T-helper 1 cell treated with Interleukin-12 subunit alpha and Interleukin-12 subunit beta and Interleukin-4 antibody, amounts not matched to agents 30 μg/mL and 1 μg/mL, for 36 hours (primary cell): ENCODE measurements around the gene TMC2.
A peak's percentile ranks its signal among the peaks of the same experiment; 100 is the strongest.
"Not testable (repeated sequence)": the region's sequence is repeated elsewhere in the genome, so short reads cannot be mapped to it uniquely, and the experiment has no call there.

Experiments
- H3K27ac Mint-ChIP-seq: one replicate; pipeline ENCODE4 v1.8.0; 2021; ENCODE audit warnings: mild to moderate bottlenecking, mixed read lengths
- H3K27me3 Mint-ChIP-seq: one replicate; pipeline ENCODE4 v1.8.0; 2021; ENCODE audit warnings: low read depth, mixed read lengths
- H3K36me3 Mint-ChIP-seq: one replicate; pipeline ENCODE4 v1.8.0; 2021; ENCODE audit warnings: low read depth, mixed read lengths
- H3K4me1 Mint-ChIP-seq: one replicate; pipeline ENCODE4 v1.8.0; 2021; ENCODE audit warnings: low read depth, mixed read lengths
- H3K4me3 Mint-ChIP-seq: one replicate; pipeline ENCODE4 v1.8.0; 2021; ENCODE audit warnings: mild to moderate bottlenecking, moderate library complexity, mixed read lengths
- H3K9me3 Mint-ChIP-seq: one replicate; pipeline ENCODE4 v1.8.0; 2021; ENCODE audit warnings: mixed read lengths

The TMC2 gene

GRCh38 chr20:2671977-2672376 is 135.6 kb downstream of the TMC2 start:
- no peak overlapping the region for H3K27ac Mint-ChIP-seq
- no peak overlapping the region for H3K4me3 Mint-ChIP-seq
- no peaks in the 10 kb centered on the region for H3K4me1 Mint-ChIP-seq
- peaks cover 17% of the 10 kb centered on the region for H3K27me3 Mint-ChIP-seq
- H3K36me3 Mint-ChIP-seq: no peaks in the 10 kb centered on the region
- H3K9me3 Mint-ChIP-seq: no peaks in the 10 kb centered on the region

- no peak overlapping the region for H3K27ac Mint-ChIP-seq
- no peak overlapping the region for H3K4me3 Mint-ChIP-seq
- no peaks in the 10 kb centered on the region for H3K36me3 Mint-ChIP-seq
- H3K4me1 Mint-ChIP-seq: no peaks in the 10 kb centered on the region
- no peaks in the 10 kb centered on the region for H3K9me3 Mint-ChIP-seq
- peaks cover 17% of the 10 kb centered on the region for H3K27me3 Mint-ChIP-seq
These were observed 136.1 kb downstream of the TMC2 start for GRCh38 chr20:2672446-2672845.

GRCh38 chr20:2673453-2673852 is 137.1 kb downstream of the TMC2 start:
- Mint-ChIP-seq H3K27me3 (peaks cover 13% of the 10 kb centered on the region), H3K27ac (no peak overlapping the region), H3K36me3 (no peaks in the 10 kb centered on the region), H3K4me3 (no peak overlapping the region), H3K9me3 (no peaks in the 10 kb centered on the region), H3K4me1 (no peaks in the 10 kb centered on the region)

GRCh38 chr20:2680046-2680445 is 143.7 kb downstream of the TMC2 start:
- Mint-ChIP-seq H3K4me1 (peaks cover 3% of the 10 kb centered on the region), H3K27ac (no peak overlapping the region), H3K27me3 (peaks cover 31% of the 10 kb centered on the region), H3K4me3 (no peak overlapping the region), H3K9me3 (no peaks in the 10 kb centered on the region), H3K36me3 (no peaks in the 10 kb centered on the region)

- H3K27ac Mint-ChIP-seq: not testable (repeated sequence)
These were observed 145.7 kb downstream of the TMC2 start for GRCh38 chr20:2682040-2682439.

GRCh38 chr20:2684817-2685216 is 148.4 kb downstream of the TMC2 start:
- not testable (repeated sequence) for H3K36me3 Mint-ChIP-seq, H3K27ac Mint-ChIP-seq, H3K9me3 Mint-ChIP-seq, H3K4me3 Mint-ChIP-seq
- peaks cover 18% of the 10 kb centered on the region for H3K4me1 Mint-ChIP-seq
- peaks cover 29% of the 10 kb centered on the region for H3K27me3 Mint-ChIP-seq

More at GRCh38 chr20:2682040-2682439, 145.7 kb downstream of the TMC2 start:
- not testable (repeated sequence) for H3K4me1 Mint-ChIP-seq, H3K36me3 Mint-ChIP-seq, H3K9me3 Mint-ChIP-seq, H3K4me3 Mint-ChIP-seq
- peaks cover 31% of the 10 kb centered on the region for H3K27me3 Mint-ChIP-seq

GRCh38 chr20:2687514-2687913 is 151.1 kb downstream of the TMC2 start:
- Mint-ChIP-seq H3K4me1 (peaks cover 29% of the 10 kb centered on the region), H3K9me3 (no peaks in the 10 kb centered on the region), H3K36me3 (peaks cover 8% of the 10 kb centered on the region), H3K27ac (no peak overlapping the region), H3K4me3 (peak overlapping the region; percentile 46), H3K27me3 (peaks cover 40% of the 10 kb centered on the region)

GRCh38 chr20:2688041-2688591 is 151.7 kb downstream of the TMC2 start:
- peak overlapping the region; percentile 46 for H3K4me3 Mint-ChIP-seq
- H3K4me1 Mint-ChIP-seq: peaks cover 29% of the 10 kb centered on the region
- peaks cover 8% of the 10 kb centered on the region for H3K36me3 Mint-ChIP-seq
- H3K27ac Mint-ChIP-seq: peak overlapping the region; percentile 76
- H3K27me3 Mint-ChIP-seq: peaks cover 35% of the 10 kb centered on the region
- H3K9me3 Mint-ChIP-seq: no peaks in the 10 kb centered on the region

GRCh38 chr20:2690213-2690612 is 153.8 kb downstream of the TMC2 start:
- Mint-ChIP-seq H3K36me3 (peaks cover 8% of the 10 kb centered on the region), H3K9me3 (no peaks in the 10 kb centered on the region), H3K27ac (no peak overlapping the region), H3K4me3 (no peak overlapping the region), H3K27me3 (peaks cover 35% of the 10 kb centered on the region), H3K4me1 (peaks cover 33% of the 10 kb centered on the region)

- H3K4me1 Mint-ChIP-seq: peaks cover 33% of the 10 kb centered on the region
- peaks cover 39% of the 10 kb centered on the region for H3K27me3 Mint-ChIP-seq
- peaks cover 11% of the 10 kb centered on the region for H3K36me3 Mint-ChIP-seq
- H3K4me3 Mint-ChIP-seq: peak overlapping the region; percentile 88
- no peaks in the 10 kb centered on the region for H3K9me3 Mint-ChIP-seq
- H3K27ac Mint-ChIP-seq: no peak overlapping the region
These were observed 154.3 kb downstream of the TMC2 start for GRCh38 chr20:2690718-2691117.

GRCh38 chr20:2691127-2691526 is 154.8 kb downstream of the TMC2 start:
- H3K4me1 Mint-ChIP-seq: peaks cover 33% of the 10 kb centered on the region
- H3K36me3 Mint-ChIP-seq: peaks cover 11% of the 10 kb centered on the region
- H3K4me3 Mint-ChIP-seq: peak overlapping the region; percentile 88
- H3K9me3 Mint-ChIP-seq: no peaks in the 10 kb centered on the region
- H3K27me3 Mint-ChIP-seq: peaks cover 43% of the 10 kb centered on the region
- H3K27ac Mint-ChIP-seq: peak overlapping the region; percentile 74
